ENCODE data around the gene TAF11L12. TPM values are rescaled to one million over a fixed set of nuclear protein-coding genes. Genes with fewer than 3 reads are reported as not detected.
"Not testable (repeated sequence)": the region's sequence is repeated elsewhere in the genome, so short reads cannot be mapped to it uniquely, and the experiment has no call there.

TAF11L12 gene
- total RNA-seq = not detected
- long read RNA-seq = 0 reads

DNA sequence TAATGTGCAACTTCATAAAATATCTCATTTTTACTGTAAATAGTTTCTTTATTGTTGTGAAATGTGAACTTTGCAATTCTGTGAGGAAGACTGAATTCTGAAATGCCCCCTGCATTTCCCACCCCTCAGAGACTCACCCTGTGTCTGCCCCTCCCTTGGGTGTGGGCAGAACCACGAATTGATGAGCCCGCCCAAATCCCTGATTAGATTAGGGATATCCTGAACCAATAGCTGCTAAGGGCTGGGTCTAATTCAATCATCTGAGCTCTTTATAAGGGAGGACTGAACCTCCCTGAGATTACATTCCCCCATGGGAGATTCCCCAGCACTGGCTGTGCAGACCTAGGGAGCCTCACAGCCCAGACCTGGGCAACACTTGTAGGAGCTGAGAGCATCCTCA lies at the start of gene TAF11L12:
Gene TAF11L12 (plus strand): TSS at position 301 of the 400 bp plus-strand sequence.
- DNase-seq; ATAC-seq (ENCODE audit: poor library complexity); intact Hi-C loops (cut with DNase I): not testable (repeated sequence)

DNA sequence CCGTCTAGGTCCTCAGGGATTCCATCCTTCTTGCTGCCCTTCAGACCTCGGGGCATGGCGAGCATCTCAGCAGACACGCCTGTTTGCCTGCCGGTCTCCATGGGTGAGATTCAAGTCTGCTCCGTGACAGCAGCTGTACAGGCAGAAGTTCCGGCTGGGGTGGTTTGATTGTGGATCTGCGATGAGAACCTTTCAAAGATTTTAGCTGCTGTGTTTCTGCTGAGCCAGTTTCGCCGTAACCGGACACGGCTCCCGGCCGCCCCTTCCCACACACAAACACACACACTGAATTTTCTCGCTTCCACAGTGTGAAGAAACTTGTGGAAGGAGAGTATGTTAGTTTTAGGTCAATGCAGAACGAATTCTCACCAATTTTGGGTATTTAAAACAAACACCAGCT lies 24.5 kb upstream of the TAF11L12 start, which contains the start of gene TAF11L7:
Gene TAF11L7 (minus strand): TSS at position 101 of the 400 bp plus-strand sequence.
- DNase-seq; intact Hi-C loops (cut with DNase I); ATAC-seq (ENCODE audit: poor library complexity): not testable (repeated sequence)

DNA sequence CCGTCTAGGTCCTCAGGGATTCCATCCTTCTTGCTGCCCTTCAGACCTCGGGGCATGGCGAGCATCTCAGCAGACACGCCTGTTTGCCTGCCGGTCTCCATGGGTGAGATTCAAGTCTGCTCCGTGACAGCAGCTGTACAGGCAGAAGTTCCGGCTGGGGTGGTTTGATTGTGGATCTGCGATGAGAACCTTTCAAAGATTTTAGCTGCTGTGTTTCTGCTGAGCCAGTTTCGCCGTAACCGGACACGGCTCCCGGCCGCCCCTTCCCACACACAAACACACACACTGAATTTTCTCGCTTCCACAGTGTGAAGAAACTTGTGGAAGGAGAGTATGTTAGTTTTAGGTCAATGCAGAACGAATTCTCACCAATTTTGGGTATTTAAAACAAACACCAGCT lies 19.3 kb upstream of the TAF11L12 start, which contains the start of gene TAF11L8:
Gene TAF11L8 (minus strand): TSS at position 101 of the 400 bp plus-strand sequence.
- intact Hi-C loops (cut with DNase I); ATAC-seq (ENCODE audit: poor library complexity); DNase-seq: not testable (repeated sequence)

DNA sequence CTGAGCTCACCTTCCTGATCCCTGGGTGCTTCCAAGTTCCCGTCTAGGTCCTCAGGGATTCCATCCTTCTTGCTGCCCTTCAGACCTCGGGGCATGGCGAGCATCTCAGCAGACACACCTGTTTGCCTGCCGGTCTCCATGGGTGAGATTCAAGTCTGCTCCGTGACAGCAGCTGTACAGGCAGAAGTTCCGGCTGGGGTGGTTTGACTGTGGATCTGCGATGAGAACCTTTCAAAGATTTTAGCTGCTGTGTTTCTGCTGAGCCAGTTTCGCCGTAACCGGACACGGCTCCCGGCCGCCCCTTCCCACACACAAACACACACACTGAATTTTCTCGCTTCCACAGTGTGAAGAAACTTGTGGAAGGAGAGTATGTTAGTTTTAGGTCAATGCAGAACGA lies 15.9 kb upstream of the TAF11L12 start, which contains the start of gene TAF11L9:
Gene TAF11L9 (minus strand): TSS at position 140 of the 400 bp plus-strand sequence.
- ATAC-seq (ENCODE audit: poor library complexity); DNase-seq; intact Hi-C loops (cut with DNase I): not testable (repeated sequence)

GRCh38 chr5:17597728-17598127 lies 12.5 kb upstream of the TAF11L12 start, which contains the start of gene TAF11L10:
TAF11L10 (minus strand) TSS chr5:17597828.
- DNase-seq; ATAC-seq (ENCODE audit: poor library complexity); intact Hi-C loops (cut with DNase I): not testable (repeated sequence)

- DNase-seq; ATAC-seq (ENCODE audit: poor library complexity); intact Hi-C loops (cut with DNase I): not testable (repeated sequence)
Observed at GRCh38 chr5:17603880-17604279, 6.3 kb upstream of the TAF11L12 start, which contains the start of gene TAF11L11. TAF11L11 (plus strand) TSS chr5:17604183.

DNA sequence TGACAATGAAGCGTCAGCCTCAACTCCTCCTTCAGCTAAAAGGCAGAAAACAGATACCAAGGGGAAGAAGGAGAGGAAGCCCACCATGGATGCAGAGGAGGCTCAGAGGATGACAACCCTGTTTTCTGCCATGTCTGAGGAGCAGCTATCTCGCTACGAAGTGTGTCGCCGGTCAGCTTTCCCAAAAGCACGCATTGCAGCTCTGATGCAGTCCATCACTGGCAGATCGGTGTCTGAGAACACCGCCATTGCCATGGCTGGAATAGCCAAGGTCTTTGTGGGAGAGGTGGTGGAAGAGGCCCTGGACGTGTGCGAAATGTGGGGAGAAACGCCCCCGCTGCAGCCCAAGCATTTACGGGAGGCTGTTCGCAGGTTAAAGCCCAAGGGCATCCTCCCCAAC lies 5.2 kb upstream of the TAF11L12 start:
- DNase-seq (no peak), ATAC-seq (ENCODE audit: poor library complexity) (no peak)
- intact Hi-C loops (cut with DNase I) = no loop called here

- ATAC-seq (ENCODE audit: poor library complexity); intact Hi-C loops (cut with DNase I); DNase-seq: not testable (repeated sequence)
Observed at GRCh38 chr5:17607461-17607860, 2.7 kb upstream of the TAF11L12 start.

GRCh38 chr5:17614872-17615605 lies 4.8 kb downstream of the TAF11L12 start:
- DNase-seq (no peak), ATAC-seq (ENCODE audit: poor library complexity) (no peak)
- intact Hi-C loops (cut with DNase I) = no loop called here

DNA sequence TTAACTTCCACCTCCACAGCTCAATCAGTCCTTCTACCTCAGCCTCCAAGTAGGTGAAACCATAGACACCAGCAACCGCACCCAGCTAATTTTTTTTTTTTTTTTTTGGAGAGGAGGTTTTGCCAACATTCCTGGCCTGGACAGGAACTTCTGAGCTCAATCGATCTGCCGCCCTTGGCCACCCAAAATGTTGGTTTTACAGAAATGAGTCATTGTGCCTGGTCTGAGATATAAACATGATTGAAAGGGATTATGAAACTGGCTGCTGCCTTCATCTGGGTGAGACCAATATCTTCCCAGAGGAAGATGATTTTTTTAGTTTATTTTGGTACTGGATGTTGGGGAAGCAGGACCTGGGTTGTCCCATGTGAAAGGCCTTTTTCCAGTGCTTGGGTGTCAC lies 9.2 kb downstream of the TAF11L12 start:
- DNase-seq (no peak), ATAC-seq (ENCODE audit: poor library complexity) (no peak)
- intact Hi-C loops (cut with DNase I) = no loop called here

DNA sequence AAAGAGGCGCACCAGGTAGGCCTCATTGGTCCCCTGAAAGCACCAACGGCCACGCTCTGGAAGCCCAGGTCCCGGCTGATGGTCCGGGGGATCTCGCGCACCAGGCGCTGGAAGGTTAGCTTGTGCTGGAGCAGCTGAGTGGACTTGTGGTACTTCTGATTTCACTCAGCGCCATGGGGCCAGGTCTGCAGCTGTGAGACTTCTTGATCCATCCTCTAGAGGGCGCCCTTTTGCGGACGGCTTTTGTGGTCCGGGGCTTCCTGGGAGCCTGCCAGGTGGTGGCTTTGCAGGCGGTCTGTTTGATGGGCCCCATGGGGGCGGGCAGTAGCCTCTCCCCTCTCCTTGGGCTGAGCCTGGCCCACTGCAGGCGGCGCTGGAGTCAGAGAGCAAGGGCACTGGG lies 10.4 kb downstream of the TAF11L12 start:
- DNase-seq (no peak), ATAC-seq (ENCODE audit: poor library complexity) (no peak)
- intact Hi-C loops (cut with DNase I) = no loop called here

- intact Hi-C loops (cut with DNase I) = no loop called here
- DNase-seq = no peak
- no peak for ATAC-seq (ENCODE audit: poor library complexity)
Observed at GRCh38 chr5:17625686-17626085, 15.5 kb downstream of the TAF11L12 start.

DNA sequence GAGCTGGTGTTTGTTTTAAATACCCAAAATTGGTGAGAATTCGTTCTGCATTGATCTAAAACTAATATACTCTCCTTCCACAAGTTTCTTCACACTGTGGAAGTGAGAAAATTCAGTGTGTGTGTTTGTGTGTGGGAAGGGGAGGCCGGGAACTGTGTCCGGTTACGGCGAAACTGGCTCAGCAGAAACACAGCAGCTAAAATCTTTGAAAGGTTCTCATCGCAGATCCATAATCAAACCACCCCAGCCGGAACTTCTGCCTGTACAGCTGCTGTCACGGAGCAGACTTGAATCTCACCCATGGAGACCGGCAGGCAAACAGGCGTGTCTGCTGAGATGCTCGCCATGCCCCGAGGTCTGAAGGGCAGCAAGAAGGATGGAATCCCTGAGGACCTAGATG lies 21.6 kb downstream of the TAF11L12 start, which contains the start of gene TAF11L13:
Gene TAF11L13 (plus strand): TSS at position 301 of the 400 bp plus-strand sequence.
- intact Hi-C loops (cut with DNase I); DNase-seq; ATAC-seq (ENCODE audit: poor library complexity): not testable (repeated sequence)

DNA sequence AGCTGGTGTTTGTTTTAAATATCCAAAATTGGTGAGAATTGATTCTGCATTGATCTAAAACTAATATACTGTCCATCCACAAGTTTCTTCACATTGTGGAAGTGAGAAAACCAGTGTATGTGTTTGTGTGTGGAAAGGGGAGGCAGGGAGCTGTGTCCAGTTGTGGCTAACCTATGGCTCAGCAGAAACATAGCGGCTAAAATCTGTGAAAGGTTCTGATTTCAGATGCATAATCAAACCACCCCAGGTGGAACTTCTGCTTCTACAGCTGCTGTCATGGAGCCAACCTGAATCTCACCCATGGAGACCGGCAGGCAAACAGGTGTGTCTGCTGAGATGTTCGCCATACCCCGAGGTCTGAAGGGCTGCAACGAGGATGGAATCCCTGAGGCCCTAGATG lies 24.0 kb downstream of the TAF11L12 start, which contains the start of gene TAF11L14:
Gene TAF11L14 (plus strand): TSS at position 301 of the 400 bp plus-strand sequence.
- ATAC-seq (ENCODE audit: poor library complexity) (no peak), DNase-seq (no peak)
- intact Hi-C loops (cut with DNase I) = no loop called here

- ATAC-seq (ENCODE audit: poor library complexity); intact Hi-C loops (cut with DNase I); DNase-seq: not testable (repeated sequence)
Observed at GRCh38 chr5:17649232-17649631, 39.0 kb downstream of the TAF11L12 start.

- ATAC-seq (ENCODE audit: poor library complexity); intact Hi-C loops (cut with DNase I); DNase-seq: not testable (repeated sequence)
Observed at GRCh38 chr5:17655201-17655759, 45.1 kb downstream of the TAF11L12 start.

DNA sequence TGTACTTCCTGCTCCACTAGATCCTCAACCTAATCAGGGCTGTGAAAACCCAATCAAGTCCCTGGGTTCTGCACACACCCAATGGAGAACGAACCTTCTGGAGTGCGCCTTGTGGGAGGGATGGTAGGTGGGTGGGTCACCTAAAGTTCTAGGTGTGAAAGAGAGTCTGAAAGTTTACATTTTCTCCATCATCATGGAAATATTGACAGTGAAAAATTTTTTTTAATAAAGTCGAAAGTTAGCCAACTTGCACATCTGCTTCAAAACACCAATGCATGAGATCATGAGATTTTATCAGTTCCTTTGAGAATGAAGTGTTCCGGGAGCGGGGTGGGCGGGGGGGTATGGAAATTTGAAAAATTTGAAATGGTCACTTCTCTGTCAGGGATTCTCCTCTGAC lies 45.7 kb downstream of the TAF11L12 start:
- no peak for ATAC-seq (ENCODE audit: poor library complexity)
- intact Hi-C loops (cut with DNase I) = no loop called here
- DNase-seq = no peak

Data from Right ventricle myocardium superior (tissue), 1 donor.